ENCODE data around the gene IL17RC.
"Not testable (repeated sequence)": the region's sequence is repeated elsewhere in the genome, so short reads cannot be mapped to it uniquely, and the experiment has no call there.

IL17RC gene

DNA sequence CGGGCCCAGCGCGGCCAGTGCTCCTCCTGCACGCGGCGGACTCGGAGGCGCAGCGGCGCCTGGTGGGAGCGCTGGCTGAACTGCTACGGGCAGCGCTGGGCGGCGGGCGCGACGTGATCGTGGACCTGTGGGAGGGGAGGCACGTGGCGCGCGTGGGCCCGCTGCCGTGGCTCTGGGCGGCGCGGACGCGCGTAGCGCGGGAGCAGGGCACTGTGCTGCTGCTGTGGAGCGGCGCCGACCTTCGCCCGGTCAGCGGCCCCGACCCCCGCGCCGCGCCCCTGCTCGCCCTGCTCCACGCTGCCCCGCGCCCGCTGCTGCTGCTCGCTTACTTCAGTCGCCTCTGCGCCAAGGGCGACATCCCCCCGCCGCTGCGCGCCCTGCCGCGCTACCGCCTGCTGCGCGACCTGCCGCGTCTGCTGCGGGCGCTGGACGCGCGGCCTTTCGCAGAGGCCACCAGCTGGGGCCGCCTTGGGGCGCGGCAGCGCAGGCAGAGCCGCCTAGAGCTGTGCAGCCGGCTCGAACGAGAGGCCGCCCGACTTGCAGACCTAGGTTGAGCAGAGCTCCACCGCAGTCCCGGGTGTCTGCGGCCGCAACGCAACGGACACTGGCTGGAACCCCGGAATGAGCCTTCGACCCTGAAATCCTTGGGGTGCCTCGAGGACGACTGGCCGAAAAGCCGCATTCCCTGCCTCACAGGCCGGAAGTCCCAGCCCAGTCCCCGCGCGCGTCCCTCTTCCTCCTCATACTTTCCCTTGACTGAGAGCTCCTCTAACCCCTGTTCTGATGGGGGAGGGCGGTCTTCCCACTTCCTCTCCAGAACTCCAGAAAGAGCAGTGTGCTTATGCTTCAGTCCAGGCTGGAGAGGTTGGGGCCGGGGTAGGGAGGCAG lies 1.4 kb upstream of the IL17RC start:
- no peak for DNase-seq

DNA sequence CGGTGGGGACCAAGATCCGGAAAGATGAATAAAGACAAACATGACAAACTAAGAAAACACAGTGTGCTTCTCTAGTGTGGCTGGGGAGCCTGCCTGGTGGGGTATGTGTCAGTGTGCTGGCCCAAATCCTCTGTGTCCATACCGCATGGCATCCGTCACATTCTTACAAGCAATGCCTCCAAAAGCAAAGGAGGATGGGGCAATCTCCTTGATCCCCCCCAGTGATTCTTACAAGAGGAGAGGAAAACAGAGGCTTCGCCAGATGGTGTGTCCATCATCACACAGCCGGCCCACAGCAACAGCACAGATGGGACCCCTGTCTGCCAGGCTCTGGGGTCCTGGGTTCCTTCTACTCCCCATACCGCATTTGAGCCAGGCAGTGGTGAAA lies 558 bp upstream of the IL17RC start:
- no peak for DNase-seq

DNA sequence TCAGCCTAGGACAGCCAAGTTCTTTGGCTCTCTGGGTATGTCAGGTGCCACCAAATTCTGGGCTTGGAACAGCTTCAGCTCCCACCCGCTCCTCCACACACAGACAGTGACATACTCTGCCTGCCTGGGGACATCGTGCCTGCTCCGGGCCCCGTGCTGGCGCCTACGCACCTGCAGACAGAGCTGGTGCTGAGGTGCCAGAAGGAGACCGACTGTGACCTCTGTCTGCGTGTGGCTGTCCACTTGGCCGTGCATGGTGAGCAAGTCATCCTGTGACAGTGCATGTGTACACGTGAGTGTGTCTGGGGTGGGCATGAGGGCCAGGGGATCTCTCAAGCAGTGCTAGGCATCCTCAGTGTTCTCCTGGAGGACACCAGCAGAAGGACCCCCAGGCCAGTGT lies 922 bp downstream of the IL17RC start:
- DNase-seq = no peak

DNA sequence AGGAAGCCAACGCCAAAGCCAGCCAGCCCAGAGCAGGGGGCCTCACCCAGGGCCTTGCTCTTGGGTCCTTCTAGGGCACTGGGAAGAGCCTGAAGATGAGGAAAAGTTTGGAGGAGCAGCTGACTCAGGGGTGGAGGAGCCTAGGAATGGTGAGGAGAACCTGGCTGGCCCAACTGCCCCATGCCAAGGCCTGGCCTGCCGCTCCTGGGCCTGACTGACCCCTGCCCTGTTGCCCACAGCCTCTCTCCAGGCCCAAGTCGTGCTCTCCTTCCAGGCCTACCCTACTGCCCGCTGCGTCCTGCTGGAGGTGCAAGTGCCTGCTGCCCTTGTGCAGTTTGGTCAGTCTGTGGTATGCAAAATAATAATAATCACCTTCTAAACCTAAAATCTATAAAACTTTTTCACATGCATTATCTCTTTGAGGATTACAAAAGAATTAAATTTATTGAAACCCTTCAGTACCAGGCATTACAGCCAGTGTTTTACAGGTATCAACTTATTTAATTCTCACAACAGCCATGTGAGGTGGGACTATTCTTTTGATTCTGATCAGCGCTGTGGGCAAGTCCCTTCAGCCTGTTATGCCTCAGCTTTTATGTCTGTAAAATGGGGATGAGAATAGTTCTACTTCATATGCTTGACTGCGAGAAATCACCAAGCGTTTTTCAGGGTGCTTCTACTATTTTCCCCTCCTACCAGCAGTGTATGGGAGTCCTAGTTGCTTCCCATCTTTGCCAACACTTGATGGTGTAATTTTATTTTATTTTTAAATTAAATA lies 1.6 kb downstream of the IL17RC start:
- DNase-seq = no peak

DNA sequence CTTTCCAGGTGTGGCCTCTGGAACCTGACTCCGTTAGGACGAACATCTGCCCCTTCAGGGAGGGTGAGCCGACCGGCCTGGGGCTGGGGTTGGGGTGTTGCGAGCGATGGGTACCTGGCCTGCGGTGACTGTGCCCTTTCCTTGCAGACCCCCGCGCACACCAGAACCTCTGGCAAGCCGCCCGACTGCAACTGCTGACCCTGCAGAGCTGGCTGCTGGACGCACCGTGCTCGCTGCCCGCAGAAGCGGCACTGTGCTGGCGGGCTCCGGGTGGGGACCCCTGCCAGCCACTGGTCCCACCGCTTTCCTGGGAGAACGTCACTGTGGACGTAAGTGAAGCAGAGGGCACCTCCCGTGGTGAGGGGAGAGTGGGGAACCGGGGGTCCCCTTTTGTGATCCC lies 11.3 kb downstream of the IL17RC start:
- DNase-seq = no peak

DNA sequence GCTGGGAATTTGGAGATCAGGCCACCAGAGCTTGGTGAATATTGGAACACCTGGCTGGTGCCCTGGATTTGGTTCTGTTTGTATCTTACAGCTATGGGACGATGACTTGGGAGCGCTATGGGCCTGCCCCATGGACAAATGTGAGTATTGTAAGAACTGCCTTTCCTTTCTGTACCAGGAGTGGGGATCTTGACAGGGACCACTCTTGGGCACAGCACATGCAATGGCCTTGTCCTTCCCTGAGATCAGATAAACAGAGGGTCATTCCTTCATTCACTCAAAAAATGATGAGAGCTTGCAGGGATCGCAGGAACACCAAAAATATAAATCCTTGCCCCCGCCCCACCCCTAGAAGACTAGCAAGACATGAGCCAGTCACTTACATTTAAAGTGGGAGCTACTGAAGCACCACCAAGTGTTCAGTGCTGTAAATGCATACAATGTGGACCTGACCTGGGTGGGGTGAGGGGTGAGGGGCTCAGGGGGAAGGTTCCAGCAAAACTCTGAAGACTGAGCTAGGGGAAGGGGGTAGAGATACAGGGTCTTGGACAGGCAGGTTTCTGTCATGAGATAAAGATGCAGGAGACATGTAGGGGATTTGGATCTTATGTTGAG lies 14.0 kb downstream of the IL17RC start:
- no peak for DNase-seq

DNA sequence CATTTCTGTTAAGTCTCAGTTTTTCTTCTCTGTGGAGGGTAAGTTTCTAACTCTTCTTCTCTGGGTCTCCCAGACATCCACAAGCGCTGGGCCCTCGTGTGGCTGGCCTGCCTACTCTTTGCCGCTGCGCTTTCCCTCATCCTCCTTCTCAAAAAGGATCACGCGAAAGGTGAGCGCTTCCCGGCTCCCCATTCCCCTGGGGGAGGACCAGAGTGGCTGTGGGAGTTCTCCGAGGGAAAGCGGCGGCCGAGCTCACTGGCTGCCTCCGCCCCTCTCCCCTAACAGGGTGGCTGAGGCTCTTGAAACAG lies 15.6 kb downstream of the IL17RC start:
- no peak for DNase-seq

DNA sequence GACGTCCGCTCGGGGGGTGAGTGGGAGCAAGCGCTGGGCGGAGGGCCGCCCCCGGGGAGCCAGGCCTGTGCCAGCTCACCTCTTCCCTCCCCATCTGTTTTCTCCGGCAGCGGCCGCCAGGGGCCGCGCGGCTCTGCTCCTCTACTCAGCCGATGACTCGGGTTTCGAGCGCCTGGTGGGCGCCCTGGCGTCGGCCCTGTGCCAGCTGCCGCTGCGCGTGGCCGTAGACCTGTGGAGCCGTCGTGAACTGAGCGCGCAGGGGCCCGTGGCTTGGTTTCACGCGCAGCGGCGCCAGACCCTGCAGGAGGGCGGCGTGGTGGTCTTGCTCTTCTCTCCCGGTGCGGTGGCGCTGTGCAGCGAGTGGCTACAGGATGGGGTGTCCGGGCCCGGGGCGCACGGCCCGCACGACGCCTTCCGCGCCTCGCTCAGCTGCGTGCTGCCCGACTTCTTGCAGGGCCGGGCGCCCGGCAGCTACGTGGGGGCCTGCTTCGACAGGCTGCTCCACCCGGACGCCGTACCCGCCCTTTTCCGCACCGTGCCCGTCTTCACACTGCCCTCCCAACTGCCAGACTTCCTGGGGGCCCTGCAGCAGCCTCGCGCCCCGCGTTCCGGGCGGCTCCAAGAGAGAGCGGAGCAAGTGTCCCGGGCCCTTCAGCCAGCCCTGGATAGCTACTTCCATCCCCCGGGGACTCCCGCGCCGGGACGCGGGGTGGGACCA lies 16.1 kb downstream of the IL17RC start:
- peak; percentile 20 for DNase-seq

DNA sequence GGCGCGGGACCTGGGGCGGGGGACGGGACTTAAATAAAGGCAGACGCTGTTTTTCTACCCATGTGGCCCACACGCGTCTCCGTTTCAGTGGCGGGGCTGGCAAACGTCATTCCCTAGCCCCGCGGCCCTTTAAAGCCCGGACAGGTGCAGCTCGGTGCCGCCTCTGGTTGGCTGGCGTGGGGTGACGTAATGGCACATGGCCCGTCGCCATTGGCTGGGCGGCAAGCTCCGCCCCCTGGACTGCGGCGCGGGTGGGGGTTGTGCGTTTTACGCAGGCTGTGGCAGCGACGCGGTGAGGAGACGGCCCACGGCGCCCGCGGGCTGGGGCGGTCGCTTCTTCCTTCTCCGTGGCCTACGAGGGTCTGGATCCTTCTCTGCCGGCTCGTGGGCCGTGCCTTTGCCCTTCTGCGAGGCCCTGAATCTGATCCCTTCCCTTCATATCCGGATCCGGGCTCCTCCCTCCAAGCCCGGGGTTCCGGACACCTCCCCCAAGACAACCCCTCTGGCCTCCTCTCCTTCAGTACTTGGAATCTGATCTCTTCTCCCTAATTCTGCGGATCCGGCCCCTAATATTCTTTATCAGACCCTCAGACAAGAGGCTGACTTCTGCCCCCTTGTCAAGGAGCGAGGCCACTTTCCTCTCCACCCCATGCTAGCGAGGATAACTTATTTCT lies 16.8 kb downstream of the IL17RC start, which contains the start of gene CRELD1:
TSS of gene CRELD1 (plus strand) at position 274 of the 674 bp plus-strand sequence. CDS start 605 bp downstream, outside the sequence.
- peak; percentile 62 for DNase-seq

DNA sequence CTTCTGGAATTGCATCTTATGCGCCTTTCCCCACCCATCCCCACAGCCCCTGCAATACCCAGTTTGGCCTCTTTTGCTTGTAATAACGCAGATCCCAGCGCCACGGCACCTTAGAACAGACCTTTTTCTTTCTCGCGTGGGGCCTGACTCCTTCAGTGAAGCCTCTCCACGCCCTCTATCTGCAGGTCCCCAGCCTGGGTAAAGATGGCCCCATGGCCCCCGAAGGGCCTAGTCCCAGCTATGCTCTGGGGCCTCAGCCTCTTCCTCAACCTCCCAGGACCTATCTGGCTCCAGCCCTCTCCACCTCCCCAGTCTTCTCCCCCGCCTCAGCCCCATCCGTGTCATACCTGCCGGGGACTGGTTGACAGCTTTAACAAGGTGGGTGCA lies 17.3 kb downstream of the IL17RC start:
- no peak for DNase-seq

DNA sequence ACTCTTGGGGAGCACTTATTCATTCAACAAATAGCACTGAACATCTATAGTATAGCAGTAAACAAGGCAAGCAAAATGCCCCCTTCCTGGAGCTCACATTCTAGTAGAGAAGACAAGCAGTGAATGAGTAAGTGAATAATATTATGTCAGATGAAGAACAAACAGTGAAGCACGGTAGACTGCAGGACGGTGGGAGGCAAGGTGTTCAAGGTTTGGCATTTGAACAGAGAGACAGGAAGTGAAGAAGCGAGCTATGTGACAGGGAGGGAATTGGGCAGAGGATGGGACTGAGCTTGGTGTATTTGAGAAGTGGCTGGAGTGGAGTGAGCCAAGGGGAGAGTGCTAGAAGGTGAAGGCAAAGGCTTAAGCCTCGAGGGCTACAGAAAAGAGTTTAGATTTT lies 18.1 kb downstream of the IL17RC start:
- DNase-seq = no peak

DNA sequence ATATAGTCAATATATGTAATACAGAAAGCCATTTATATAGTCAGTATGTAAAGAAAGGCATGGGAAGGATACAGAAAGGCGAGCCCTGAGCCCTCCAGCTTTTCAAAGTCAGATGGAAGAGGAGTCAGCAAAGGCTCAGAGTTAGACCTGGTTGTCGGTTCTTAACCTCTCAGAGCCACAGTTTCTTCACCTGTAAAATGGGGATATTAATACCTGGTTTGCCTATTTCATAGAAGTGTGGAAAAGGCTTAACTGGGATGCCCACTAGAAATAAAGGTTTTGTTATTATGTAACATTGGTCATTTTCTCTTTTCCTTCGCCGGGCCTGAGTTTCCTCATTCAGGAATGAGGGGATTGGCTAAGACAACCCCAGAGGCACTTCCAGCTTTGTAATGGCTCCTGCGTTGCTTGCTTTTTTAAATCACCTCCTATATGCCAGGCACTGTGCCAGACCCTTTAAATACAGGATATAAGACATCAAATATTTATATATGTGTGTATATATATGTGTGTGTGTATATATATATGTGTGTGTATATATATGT lies 19.1 kb downstream of the IL17RC start:
- no peak for DNase-seq

DNA sequence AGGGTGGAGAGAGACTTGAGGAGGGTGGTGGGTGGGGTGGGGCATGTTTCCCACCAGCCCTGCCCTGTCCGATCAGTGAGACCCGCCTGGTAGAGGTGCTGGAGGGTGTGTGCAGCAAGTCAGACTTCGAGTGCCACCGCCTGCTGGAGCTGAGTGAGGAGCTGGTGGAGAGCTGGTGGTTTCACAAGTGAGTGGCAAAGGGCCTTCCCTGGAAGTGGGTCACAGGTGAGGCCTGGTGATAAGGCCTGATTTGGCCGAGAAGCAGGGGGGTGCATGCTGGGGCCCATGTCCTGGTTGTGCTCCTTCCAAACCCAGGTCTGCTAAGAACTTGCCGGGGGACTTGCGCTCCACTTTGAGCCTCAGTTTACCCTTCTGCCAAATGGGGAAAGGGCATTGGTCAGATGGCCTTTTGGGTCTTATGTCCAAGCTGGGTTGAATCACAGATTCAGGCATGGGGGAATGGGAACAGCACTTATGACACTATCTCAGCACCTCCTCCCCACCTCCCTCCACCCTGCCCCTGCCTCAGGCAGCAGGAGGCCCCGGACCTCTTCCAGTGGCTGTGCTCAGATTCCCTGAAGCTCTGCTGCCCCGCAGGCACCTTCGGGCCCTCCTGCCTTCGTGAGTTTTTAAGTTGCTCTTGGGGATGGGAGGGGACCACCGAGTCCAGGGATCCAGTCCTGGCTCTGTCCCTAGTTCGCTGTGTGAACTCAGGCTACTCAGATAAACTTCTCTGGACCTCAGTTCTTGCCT lies 20.8 kb downstream of the IL17RC start:
- no peak for DNase-seq

DNA sequence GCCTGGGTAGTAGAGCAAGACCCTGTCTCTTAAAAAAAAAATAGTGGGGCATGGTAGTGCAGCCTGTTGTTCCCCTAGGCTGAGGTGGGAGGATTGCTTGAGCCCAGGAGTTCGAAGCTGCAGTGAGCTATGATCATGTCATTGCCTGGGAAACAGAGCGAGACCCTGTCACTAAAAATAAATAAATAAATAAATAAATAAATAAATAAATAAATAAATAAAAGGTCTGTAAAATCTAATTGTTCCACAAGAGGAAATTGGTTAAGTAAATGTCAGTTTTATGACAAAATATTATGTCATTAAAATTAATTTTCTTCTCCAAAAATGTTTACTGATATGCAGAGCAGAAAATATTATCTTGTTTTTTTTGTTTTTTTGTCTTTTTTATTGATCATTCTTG lies 22.1 kb downstream of the IL17RC start:
- no peak for DNase-seq

DNA sequence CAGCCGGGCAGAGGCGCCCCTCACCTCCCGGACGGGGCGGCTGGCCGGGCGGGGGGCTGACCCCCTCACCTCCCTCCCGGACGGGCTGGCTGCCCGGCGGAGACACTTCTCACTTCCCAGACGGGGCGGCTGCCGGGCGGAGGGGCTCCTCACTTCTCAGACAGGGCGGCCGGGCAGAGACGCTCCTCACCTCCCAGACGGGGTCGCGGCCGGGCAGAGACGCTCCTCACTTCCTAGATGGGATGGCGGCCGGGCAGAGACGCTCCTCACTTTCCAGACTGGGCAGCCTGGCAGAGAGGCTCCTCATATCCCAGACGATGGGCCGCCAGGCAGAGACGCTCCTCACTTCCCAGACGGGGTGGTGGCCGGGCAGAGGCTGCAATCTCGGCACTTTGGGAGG lies 23.0 kb downstream of the IL17RC start:
- DNase-seq = not testable (repeated sequence)

DNA sequence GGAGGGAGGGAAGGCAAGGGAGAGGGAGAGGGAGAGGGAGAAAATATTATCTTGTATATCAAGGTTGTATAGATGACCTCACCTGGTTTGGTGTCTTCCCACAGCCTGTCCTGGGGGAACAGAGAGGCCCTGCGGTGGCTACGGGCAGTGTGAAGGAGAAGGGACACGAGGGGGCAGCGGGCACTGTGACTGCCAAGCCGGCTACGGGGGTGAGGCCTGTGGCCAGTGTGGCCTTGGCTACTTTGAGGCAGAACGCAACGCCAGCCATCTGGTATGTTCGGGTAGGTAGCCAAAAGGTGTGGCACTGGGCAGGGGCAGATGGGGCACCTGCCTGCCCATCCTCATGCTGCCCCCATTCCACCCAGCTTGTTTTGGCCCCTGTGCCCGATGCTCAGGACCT lies 23.8 kb downstream of the IL17RC start:
- no peak for DNase-seq

DNA sequence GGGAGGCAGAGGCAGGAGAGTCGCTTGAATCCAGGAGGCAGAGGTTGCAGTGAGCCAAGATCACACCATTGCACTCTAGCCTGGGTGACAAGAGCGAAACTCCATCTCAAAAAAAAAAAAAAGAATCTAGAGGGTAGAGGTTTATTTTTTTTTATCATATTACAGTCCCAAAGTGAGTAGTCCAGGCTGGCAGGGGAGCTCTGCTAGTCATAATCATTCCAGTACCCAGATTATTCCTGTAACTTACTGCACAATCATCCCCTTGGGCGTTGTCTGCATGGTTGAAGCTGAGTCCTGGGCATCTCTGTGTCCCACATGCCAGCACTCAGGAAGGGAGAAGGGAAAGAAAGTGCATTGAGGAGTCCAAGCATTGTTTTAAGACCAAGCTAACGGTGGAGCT lies 25.3 kb downstream of the IL17RC start:
- no peak for DNase-seq

DNA sequence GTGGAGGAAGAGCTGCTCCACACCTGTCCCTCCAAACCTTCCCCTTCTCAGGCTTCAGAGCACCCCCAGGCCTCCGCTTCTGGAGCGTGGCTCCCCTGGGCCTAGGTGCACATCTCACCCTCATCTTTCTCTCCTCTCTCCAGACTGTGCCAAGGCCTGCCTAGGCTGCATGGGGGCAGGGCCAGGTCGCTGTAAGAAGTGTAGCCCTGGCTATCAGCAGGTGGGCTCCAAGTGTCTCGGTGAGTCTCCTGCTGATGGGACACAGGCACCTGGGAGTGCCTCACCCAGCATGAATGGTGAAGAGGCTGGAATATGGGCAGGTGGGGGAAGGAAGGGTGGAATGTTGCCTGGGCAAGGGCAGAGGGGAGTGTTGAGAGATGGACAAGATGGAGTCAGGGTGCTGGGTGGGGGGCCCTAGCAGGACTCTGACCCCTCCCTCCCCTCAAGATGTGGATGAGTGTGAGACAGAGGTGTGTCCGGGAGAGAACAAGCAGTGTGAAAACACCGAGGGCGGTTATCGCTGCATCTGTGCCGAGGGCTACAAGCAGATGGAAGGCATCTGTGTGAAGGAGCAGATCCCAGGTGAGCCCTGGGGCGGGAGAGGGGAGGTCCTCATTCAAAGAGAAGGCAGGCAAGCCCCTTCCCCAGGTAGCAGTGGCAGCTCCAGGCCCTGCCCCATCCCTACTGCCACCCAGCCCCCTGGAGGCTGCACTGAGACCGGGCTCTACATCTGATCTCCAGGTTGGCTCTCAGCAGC lies 26.2 kb downstream of the IL17RC start:
- no peak for DNase-seq

DNA sequence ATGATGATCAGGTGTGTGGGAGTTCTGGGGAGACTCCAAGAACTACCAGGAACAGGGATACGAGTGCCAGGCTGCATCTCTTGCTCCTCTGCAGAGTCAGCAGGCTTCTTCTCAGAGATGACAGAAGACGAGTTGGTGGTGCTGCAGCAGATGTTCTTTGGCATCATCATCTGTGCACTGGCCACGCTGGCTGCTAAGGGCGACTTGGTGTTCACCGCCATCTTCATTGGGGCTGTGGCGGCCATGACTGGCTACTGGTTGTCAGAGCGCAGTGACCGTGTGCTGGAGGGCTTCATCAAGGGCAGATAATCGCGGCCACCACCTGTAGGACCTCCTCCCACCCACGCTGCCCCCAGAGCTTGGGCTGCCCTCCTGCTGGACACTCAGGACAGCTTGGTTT lies 27.4 kb downstream of the IL17RC start:
- no peak for DNase-seq

DNA sequence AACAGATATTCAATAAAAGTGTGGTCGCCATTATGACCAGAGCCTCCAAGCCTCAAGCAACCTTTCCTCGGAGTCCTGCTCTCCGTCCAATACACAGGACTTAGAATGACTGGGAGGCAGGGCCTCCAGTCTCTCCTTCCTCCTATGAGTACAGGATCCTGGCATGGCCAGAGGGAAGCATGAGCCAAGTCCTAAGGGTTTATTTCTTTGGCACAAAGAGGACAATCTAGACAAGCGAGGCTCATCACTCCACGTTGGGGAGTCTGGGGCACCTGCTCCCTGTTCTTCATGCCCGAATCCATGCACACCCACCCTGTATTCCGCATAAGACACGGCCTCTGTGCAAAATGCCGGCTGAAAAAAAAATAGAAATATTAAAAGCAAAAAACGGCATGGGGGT lies 28.5 kb downstream of the IL17RC start:
- no peak for DNase-seq

Data from NCI-H2107 (cell line).